Psoas muscle (tissue), 8 donors: ENCODE measurements around the gene MAST4. TPM values are rescaled to one million over a fixed set of nuclear protein-coding genes. Genes with fewer than 3 reads are reported as not detected.
A peak's percentile ranks its signal among the peaks of the same experiment; 100 is the strongest.

Source experiments
- ATAC-seq, 4 donors: fragments of 200-7000 bp; cut with Tn5 transposase; one replicate each; pipeline ENCODE4 v1.9.1; 2020; ENCODE audit warnings: moderate library complexity in 3 of 4, mild to moderate bottlenecking in 2 of 4
- DNase-seq, 2 donors: peaks; one replicate each; pipeline ENCODE4 v3.0.0-alpha.2; 2020
- H3K27ac ChIP-seq: fragments of 200-600 bp; one replicate; pipeline ENCODE4 v1.8.0; 2022
- H3K27me3 ChIP-seq, 3 donors: fragments of 200-600 bp in 1 of 3; one replicate each; pipeline versions ENCODE4 v1.6.1 to v1.8.0; 2013 to 2022; ENCODE audit warnings: low read length in 2 of 3, mild to moderate bottlenecking in 2 of 3, moderate library complexity in 1 of 3; ENCODE audit not compliant: insufficient read depth in 3 of 3
- H3K36me3 ChIP-seq, 2 donors: fragments of 200-600 bp in 1 of 2; one replicate each; pipeline versions ENCODE4 v1.6.1 to v1.8.0; 2013 to 2022; ENCODE audit warnings: low read depth in 1 of 2, mild to moderate bottlenecking in 1 of 2, moderate library complexity in 1 of 2; ENCODE audit not compliant: insufficient read depth in 1 of 2
- H3K4me1 ChIP-seq: fragments of 200-600 bp; one replicate; pipeline ENCODE4 v1.8.0; 2022
- H3K4me3 ChIP-seq: fragments of 200-600 bp; one replicate; pipeline ENCODE4 v1.8.0; 2022; ENCODE audit warnings: mild to moderate bottlenecking
- H3K9me3 ChIP-seq: fragments of 200-600 bp; one replicate; pipeline ENCODE4 v1.8.0; 2022
- WGBS, 3 donors: extraction: QIAGEN DNeasy Blood & Tissue Kit; methylation state at CpG; one replicate each; pipeline versions ENCODE4 v1.1.6 to v1.1.7; 2013; 5-methylcytosine and 5-hydroxymethylcytosine counted together
- intact Hi-C, 2 donors: fragments of 100-400 bp; cut with DNase I; formaldehyde crosslinking; loops; one replicate each; pipeline versions ENCODE4 v1.11.0 to v1.14.2; 2022
- polyA plus RNA-seq, 3 donors: library from polyadenylated mRNA; stranded (reverse); fragments of 200-250 nt; gene quantifications; one replicate each; pipeline ENCODE4 v1.2.3, GENCODE V29; 2013
- total RNA-seq, 4 donors: library from RNA; stranded (reverse); fragmentation: NEBNext Ultra II Directional in 2 of 4; extraction: Animal tissue kit (Norgen Biotek cat#: 25700) in 2 of 4; gene quantifications; one replicate each; pipeline versions ENCODE4 v1.2.1 to v1.2.4, GENCODE V29; 2021 to 2023
- TF ChIP-seq, protein P1 (sequence below): fragments of 200-600 bp; IDR thresholded peaks from one replicate; pipeline ENCODE4 v1.8.0; 2022; ENCODE audit warnings: antibody characterized with exemption
- donor health status: healthy with polysubstance abuse.
- donor health status: DM: no; HTN: no; CAD: no; lungs with moderate emphysema.
- donor health status: Bipolar disorder and iron deficiency.
- donor health status: healthy.
- donor health status: DM: yes; HTN: yes; CAD: no.
- donor health status: DM: no; HTN: no; CAD: no.
- donor health status: DM: no; HTN: no; CAD: no.
- donor health status: DM: yes; HTN: yes; CAD: no.

The MAST4 gene
- total and polyA plus RNA-seq, 7 donors, result 3.2 to 123 (median 12.1) TPM

- Histone ChIP-seq H3K9me3 (no peaks in the 10 kb centered on the region), H3K36me3 (no peaks in the 10 kb centered on the region), H3K27me3 (peaks cover 0 to 13% (median 0%) of the 10 kb centered on the region in 3 donors), H3K4me1 (peaks cover 12% of the 10 kb centered on the region), H3K4me3 (peak overlapping the region; percentile 60), H3K27ac (peak overlapping the region; percentile 39)
- intact Hi-C loops, result loop anchor here in 1 of 2 donors (5.0 kb wide), 1 partner anchor 34 kb away; no protein-coding TSS in a partner anchor
- 0 to 1% (median 1%) methylated on average over 21 of the region's 21 CpGs for WGBS, 3 donors
- TF ChIP-seq, protein P1, sequence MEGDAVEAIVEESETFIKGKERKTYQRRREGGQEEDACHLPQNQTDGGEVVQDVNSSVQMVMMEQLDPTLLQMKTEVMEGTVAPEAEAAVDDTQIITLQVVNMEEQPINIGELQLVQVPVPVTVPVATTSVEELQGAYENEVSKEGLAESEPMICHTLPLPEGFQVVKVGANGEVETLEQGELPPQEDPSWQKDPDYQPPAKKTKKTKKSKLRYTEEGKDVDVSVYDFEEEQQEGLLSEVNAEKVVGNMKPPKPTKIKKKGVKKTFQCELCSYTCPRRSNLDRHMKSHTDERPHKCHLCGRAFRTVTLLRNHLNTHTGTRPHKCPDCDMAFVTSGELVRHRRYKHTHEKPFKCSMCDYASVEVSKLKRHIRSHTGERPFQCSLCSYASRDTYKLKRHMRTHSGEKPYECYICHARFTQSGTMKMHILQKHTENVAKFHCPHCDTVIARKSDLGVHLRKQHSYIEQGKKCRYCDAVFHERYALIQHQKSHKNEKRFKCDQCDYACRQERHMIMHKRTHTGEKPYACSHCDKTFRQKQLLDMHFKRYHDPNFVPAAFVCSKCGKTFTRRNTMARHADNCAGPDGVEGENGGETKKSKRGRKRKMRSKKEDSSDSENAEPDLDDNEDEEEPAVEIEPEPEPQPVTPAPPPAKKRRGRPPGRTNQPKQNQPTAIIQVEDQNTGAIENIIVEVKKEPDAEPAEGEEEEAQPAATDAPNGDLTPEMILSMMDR, result no peak
- DNase-seq (peak in 1 of 2 donors; percentile 62), ATAC-seq (peak; percentile 82 to 88 (median 86))
These were observed 232.6 kb downstream of the MAST4 start for GRCh38 chr5:66828548-66829357.

- intact Hi-C loops, result loop anchor here in 1 of 2 donors (5.0 kb wide), 1 partner anchor 33 kb away; no protein-coding TSS in a partner anchor
- ATAC-seq, result no peak
- Histone ChIP-seq H3K36me3 (no peaks in the 10 kb centered on the region), H3K4me3 (peak overlapping the region; percentile 60), H3K4me1 (peaks cover 12% of the 10 kb centered on the region), H3K27ac (peak overlapping the region; percentile 39), H3K9me3 (no peaks in the 10 kb centered on the region), H3K27me3 (peaks cover 0 to 13% (median 0%) of the 10 kb centered on the region in 3 donors)
- TF ChIP-seq, protein P1, result no peak
- no peak for DNase-seq
These were observed 233.1 kb downstream of the MAST4 start for GRCh38 chr5:66829358-66829674.

GRCh38 chr5:66829826-66830225, 233.6 kb downstream of the MAST4 start:
- intact Hi-C loops, result loop anchor here in 1 of 2 donors (5.0 kb wide), 1 partner anchor 32 kb away; no protein-coding TSS in a partner anchor
- Histone ChIP-seq H3K27me3 (peaks cover 0 to 13% (median 0%) of the 10 kb centered on the region in 3 donors), H3K9me3 (no peaks in the 10 kb centered on the region), H3K4me3 (peak overlapping the region; percentile 60), H3K36me3 (no peaks in the 10 kb centered on the region), H3K27ac (no peak overlapping the region), H3K4me1 (peaks cover 12% of the 10 kb centered on the region)
- WGBS, 3 donors, result 19 to 26% (median 25%) methylated on average over 2 of the region's 2 CpGs
- no peak for DNase-seq
- TF ChIP-seq, protein P1, result no peak
- ATAC-seq, result no peak

DNA sequence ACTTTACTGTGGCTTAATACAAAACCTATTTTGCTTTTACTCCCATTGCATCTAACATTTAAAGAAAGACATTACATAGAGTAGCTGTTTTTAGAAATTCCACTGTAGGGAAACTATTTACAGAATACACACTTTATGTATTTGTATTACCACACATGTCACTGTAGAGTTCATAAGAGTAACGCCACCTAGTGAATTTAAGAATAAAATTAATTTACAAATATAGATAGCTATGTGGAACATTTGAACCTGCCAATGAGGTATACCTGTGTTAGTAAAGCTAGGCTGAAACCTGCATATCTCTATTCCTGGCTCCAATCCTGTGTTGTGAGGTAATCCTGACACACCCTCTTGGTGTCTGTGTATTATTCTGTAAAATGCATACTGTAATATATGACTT, 234.4 kb downstream of the MAST4 start:
- H3K27ac ChIP-seq, result no peak overlapping the region
- H3K4me1 ChIP-seq, result peaks cover 12% of the 10 kb centered on the region
- H3K4me3 ChIP-seq, result no peak overlapping the region
- H3K9me3 ChIP-seq, result no peaks in the 10 kb centered on the region
- H3K36me3 ChIP-seq, result no peaks in the 10 kb centered on the region
- ATAC-seq, result no peak
- H3K27me3 ChIP-seq, result peaks cover 0 to 13% (median 0%) of the 10 kb centered on the region in 3 donors
- intact Hi-C loops, result no loop called here
- WGBS, 3 donors, result 33 to 42% (median 36%) methylated on average over 1 of the region's 1 CpG
- no peak for DNase-seq
- TF ChIP-seq, protein P1, result no peak
